HG03565 (cell line): ENCODE results near the gene CTIF.

Source experiments
- ATAC-seq: cut with Tn5 transposase; IDR thresholded peaks from one replicate; pipeline ENCODE4 v1.9.1; 2021; ENCODE audit warnings: mild to moderate bottlenecking, moderate library complexity; ENCODE audit not compliant: unreplicated experiment

The CTIF gene

GRCh38 chr18:48839819-48840490 lies 301.1 kb downstream of the CTIF start:
- no peak for ATAC-seq

GRCh38 chr18:48840491-48840877 lies 301.7 kb downstream of the CTIF start:
- no peak for ATAC-seq

GRCh38 chr18:48841381-48842258 lies 302.8 kb downstream of the CTIF start:
- no peak for ATAC-seq

- no peak for ATAC-seq
Measured at GRCh38 chr18:48842259-48843061, 303.6 kb downstream of the CTIF start.

GRCh38 chr18:48843162-48843561 lies 304.3 kb downstream of the CTIF start:
- no peak for ATAC-seq

GRCh38 chr18:48843596-48843995 lies 304.8 kb downstream of the CTIF start:
- no peak for ATAC-seq

GRCh38 chr18:48844271-48844670 lies 305.4 kb downstream of the CTIF start:
- ATAC-seq, result no peak

GRCh38 chr18:48845174-48845573 lies 306.3 kb downstream of the CTIF start:
- no peak for ATAC-seq

- ATAC-seq, result no peak
Measured at GRCh38 chr18:48846423-48846932, 307.6 kb downstream of the CTIF start.

- ATAC-seq, result no peak
Measured at GRCh38 chr18:48847807-48848486, 309.1 kb downstream of the CTIF start.

GRCh38 chr18:48848641-48849143 lies 309.9 kb downstream of the CTIF start:
- ATAC-seq, result no peak

GRCh38 chr18:48850822-48851598 lies 312.2 kb downstream of the CTIF start:
- ATAC-seq, result no peak

GRCh38 chr18:48851599-48851960 lies 312.7 kb downstream of the CTIF start:
- no peak for ATAC-seq

GRCh38 chr18:48852292-48852691 lies 313.5 kb downstream of the CTIF start:
- ATAC-seq, result no peak

- no peak for ATAC-seq
Measured at GRCh38 chr18:48852794-48853193, 314.0 kb downstream of the CTIF start.

GRCh38 chr18:48853588-48853987 lies 314.8 kb downstream of the CTIF start:
- ATAC-seq, result no peak

- no peak for ATAC-seq
Measured at GRCh38 chr18:48854780-48855179, 315.9 kb downstream of the CTIF start.

GRCh38 chr18:48855422-48856377 lies 316.9 kb downstream of the CTIF start:
- no peak for ATAC-seq
